Mesenchymal stem cell (in vitro differentiated cells and primary cell): ENCODE data around the gene GAA.

ENCODE experiments used
- DNase-seq: peaks from one replicate; pipeline ENCODE4 v3.0.0-alpha.2; 2013
- H2AFZ ChIP-seq: one replicate; pipeline ENCODE4 v1.6.1; 2013; ENCODE audit warnings: low read depth, mild to moderate bottlenecking, control low read depth, inconsistent platforms, low read length, moderate library complexity
- H2AK5ac ChIP-seq: 2 replicates; pipeline ENCODE4 v1.6.1; 2013; ENCODE audit warnings: low read length, moderate library complexity, mild to moderate bottlenecking, inconsistent platforms; ENCODE audit not compliant: severe bottlenecking
- H2BK120ac ChIP-seq: one replicate; pipeline ENCODE4 v1.6.1; 2013; ENCODE audit warnings: low read depth, mild to moderate bottlenecking, inconsistent platforms, low read length, moderate library complexity
- H2BK12ac ChIP-seq, 2 experiments: one replicate each; pipeline ENCODE4 v1.6.1; 2013; ENCODE audit warnings: inconsistent platforms in 2 of 2, low read length in 2 of 2, mild to moderate bottlenecking in 2 of 2, moderate library complexity in 2 of 2, control low read depth in 1 of 2
- H2BK15ac ChIP-seq: one replicate; pipeline ENCODE4 v1.6.1; 2013; ENCODE audit warnings: mild to moderate bottlenecking, low read depth, inconsistent platforms; ENCODE audit not compliant: poor library complexity, severe bottlenecking
- H2BK5ac ChIP-seq: 2 replicates; pipeline ENCODE4 v1.6.1; 2013; ENCODE audit warnings: low read depth, mild to moderate bottlenecking, low read length, control low read depth, inconsistent platforms; ENCODE audit not compliant: poor library complexity, severe bottlenecking
- H3K14ac ChIP-seq, 2 experiments: one replicate each; pipeline ENCODE4 v1.6.1; 2013; ENCODE audit warnings: inconsistent platforms in 2 of 2, low read length in 2 of 2, control low read depth in 1 of 2, mild to moderate bottlenecking in 1 of 2, moderate library complexity in 1 of 2
- H3K18ac ChIP-seq, 2 experiments: one replicate each; pipeline ENCODE4 v1.6.1; 2013; ENCODE audit warnings: inconsistent platforms in 2 of 2, low read length in 2 of 2, control low read depth in 1 of 2, low read depth in 1 of 2, mild to moderate bottlenecking in 1 of 2
- H3K23ac ChIP-seq, 2 experiments: one replicate each; pipeline ENCODE4 v1.6.1; 2013; ENCODE audit warnings: inconsistent platforms in 2 of 2, low read length in 2 of 2, mild to moderate bottlenecking in 2 of 2, moderate library complexity in 2 of 2, control low read depth in 1 of 2
- H3K27ac ChIP-seq: 2 replicates; pipeline ENCODE4 v1.5.1; 2013; ENCODE audit warnings: mild to moderate bottlenecking, moderate library complexity, low read length, control low read depth, inconsistent platforms; ENCODE audit not compliant: poor library complexity, severe bottlenecking
- H3K27me3 ChIP-seq, 2 experiments: 2 replicates each; pipeline versions ENCODE4 v1.6.1 to v1.7.0; 2013; ENCODE audit warnings: low read length in 2 of 2, mild to moderate bottlenecking in 2 of 2, moderate library complexity in 2 of 2, control low read depth in 1 of 2, inconsistent platforms in 1 of 2; ENCODE audit not compliant: control insufficient read depth in 1 of 2, insufficient read depth in 1 of 2
- H3K36me3 ChIP-seq, 2 experiments: 2 replicates each; pipeline versions ENCODE4 v1.6.1 to v1.7.0; 2013; ENCODE audit warnings: low read length in 2 of 2, control low read depth in 1 of 2, inconsistent platforms in 1 of 2, low read depth in 1 of 2, mild to moderate bottlenecking in 1 of 2; ENCODE audit not compliant: insufficient read depth in 2 of 2, control insufficient read depth in 1 of 2
- H3K4ac ChIP-seq, 2 experiments: one replicate each; pipeline ENCODE4 v1.6.1; 2013; ENCODE audit warnings: inconsistent platforms in 2 of 2, low read length in 2 of 2, mild to moderate bottlenecking in 2 of 2, moderate library complexity in 2 of 2, control low read depth in 1 of 2, low read depth in 1 of 2
- H3K4me1 ChIP-seq: 2 replicates; pipeline ENCODE4 v1.6.1; 2013; ENCODE audit warnings: low read depth, low read length, control low read depth; ENCODE audit not compliant: control insufficient read depth, insufficient read depth
- H3K4me2 ChIP-seq: 2 replicates; pipeline ENCODE4 v1.6.1; 2013; ENCODE audit warnings: low read length, mild to moderate bottlenecking, inconsistent platforms; ENCODE audit not compliant: poor library complexity, severe bottlenecking
- H3K4me3 ChIP-seq, 2 experiments: 2 replicates each; pipeline versions ENCODE4 v1.5.1 to v1.7.0; 2013; ENCODE audit warnings: low read length in 2 of 2, mild to moderate bottlenecking in 2 of 2, control low read depth in 1 of 2, low read depth in 1 of 2; ENCODE audit not compliant: insufficient read depth in 1 of 2
- H3K79me1 ChIP-seq: replicated peaks from 2 replicates; pipeline ENCODE4 v1.6.1; 2013; ENCODE audit warnings: mild to moderate bottlenecking, control low read depth, low read length, inconsistent platforms; ENCODE audit not compliant: poor library complexity, severe bottlenecking
- H3K9ac ChIP-seq: 2 replicates; pipeline ENCODE4 v1.7.0; 2013; ENCODE audit warnings: mild to moderate bottlenecking, low read length, moderate library complexity
- H3K9me3 ChIP-seq: 2 replicates; pipeline ENCODE4 v1.7.0; 2013; ENCODE audit warnings: mild to moderate bottlenecking, low read length; ENCODE audit not compliant: control insufficient read depth
- H4K8ac ChIP-seq: one replicate; pipeline ENCODE4 v1.6.1; 2013; ENCODE audit warnings: inconsistent platforms, mild to moderate bottlenecking, low read length, moderate library complexity
- H4K91ac ChIP-seq: one replicate; pipeline ENCODE4 v1.6.1; 2013; ENCODE audit warnings: mild to moderate bottlenecking, low read length, inconsistent platforms
- WGBS: methylation state at CpG from one replicate; pipeline ENCODE4 v1.1.7; 2013; ENCODE audit warnings: mixed read lengths; 5-methylcytosine and 5-hydroxymethylcytosine counted together

GAA gene

GRCh38 chr17:80133626-80133970, 32.2 kb downstream of the GAA start:
- Histone ChIP-seq H3K4me2 (no peak overlapping the region), H2BK15ac (no peak overlapping the region), H3K9me3 (no peaks in the 10 kb centered on the region), H3K79me1 (peaks cover 3% of the 10 kb centered on the region), H2AFZ (no peak overlapping the region), H4K8ac (no peak overlapping the region), H2BK120ac (no peak overlapping the region), H3K14ac (no peak overlapping the region), H3K27ac (no peak overlapping the region), H3K23ac (no peak overlapping the region), H4K91ac (no peak overlapping the region), H2BK12ac (no peak overlapping the region), H3K4me1 (no peaks in the 10 kb centered on the region), H2AK5ac (no peak overlapping the region), H3K4ac (no peak overlapping the region), H3K4me3 (no peak overlapping the region), H2BK5ac (no peak overlapping the region), H3K36me3 (peaks cover 46 to 66% of the 10 kb centered on the region in 2 experiments), H3K18ac (no peak overlapping the region), H3K9ac (no peak overlapping the region), H3K27me3 (no peaks in the 10 kb centered on the region)
- WGBS = 96% methylated on average over 6 of the region's 6 CpGs
- no peak for DNase-seq

DNA sequence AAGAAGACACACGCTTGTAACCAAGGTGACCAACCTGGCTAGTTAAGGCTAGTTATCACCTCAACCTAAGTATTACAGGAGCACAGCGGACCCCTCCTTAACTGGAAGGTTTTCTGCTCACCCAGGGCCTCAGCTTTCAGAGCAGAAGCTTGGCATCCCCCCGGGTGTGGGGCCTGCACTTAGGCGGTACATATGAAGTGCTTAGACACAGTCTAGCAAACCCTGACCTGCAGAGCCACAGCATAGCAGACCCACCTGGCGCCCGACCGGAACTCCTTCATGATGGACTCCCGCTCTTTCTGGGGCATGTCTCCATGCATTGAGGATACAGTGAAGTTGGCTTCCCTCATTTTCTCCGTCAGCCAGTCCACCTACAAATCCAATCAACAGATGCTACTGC, 35.8 kb downstream of the GAA start:
- Histone ChIP-seq H3K9me3 (no peaks in the 10 kb centered on the region), H2BK5ac (no peak overlapping the region), H3K4me1 (no peaks in the 10 kb centered on the region), H2AFZ (no peak overlapping the region), H3K36me3 (peaks cover 65 to 96% of the 10 kb centered on the region in 2 experiments), H2AK5ac (no peak overlapping the region), H2BK120ac (no peak overlapping the region), H3K4me3 (no peak overlapping the region), H4K91ac (no peak overlapping the region), H3K79me1 (peaks cover 15% of the 10 kb centered on the region), H3K27ac (no peak overlapping the region), H3K4ac (no peak overlapping the region), H3K9ac (no peak overlapping the region), H2BK15ac (no peak overlapping the region), H2BK12ac (no peak overlapping the region), H3K23ac (no peak overlapping the region), H3K4me2 (no peak overlapping the region), H3K27me3 (no peaks in the 10 kb centered on the region), H3K14ac (no peak overlapping the region), H4K8ac (no peak overlapping the region), H3K18ac (no peak overlapping the region)
- WGBS = 98% methylated on average over 9 of the region's 9 CpGs
- no peak for DNase-seq

GRCh38 chr17:80138856-80139426, 37.6 kb downstream of the GAA start:
- 98% methylated on average over 16 of the region's 18 CpGs for WGBS
- H2BK12ac ChIP-seq = no peak overlapping the region
- no peak overlapping the region for H2AK5ac ChIP-seq

GRCh38 chr17:80141463-80142165, 40.2 kb downstream of the GAA start:
- no peak overlapping the region for H2AK5ac ChIP-seq
- no peak overlapping the region for H3K23ac ChIP-seq
- H3K4me3 ChIP-seq = no peak overlapping the region
- H3K4me1 ChIP-seq = peaks cover 12% of the 10 kb centered on the region
- H3K18ac ChIP-seq = no peak overlapping the region
- WGBS = 98% methylated on average over 5 of the region's 7 CpGs
- no peak overlapping the region for H3K4me2 ChIP-seq
- DNase-seq = no peak
- H3K36me3 ChIP-seq = peaks cover 57 to 76% of the 10 kb centered on the region in 2 experiments
- H4K8ac ChIP-seq = no peak overlapping the region
- no peak overlapping the region for H2BK5ac ChIP-seq
- no peak overlapping the region for H3K14ac ChIP-seq
- no peak overlapping the region for H2BK12ac ChIP-seq
- H3K4ac ChIP-seq = no peak overlapping the region
- no peak overlapping the region for H3K27ac ChIP-seq
- peak overlapping the region; percentile 32 for H3K9ac ChIP-seq
- no peak overlapping the region for H2BK120ac ChIP-seq
- H3K9me3 ChIP-seq = no peaks in the 10 kb centered on the region
- H4K91ac ChIP-seq = no peak overlapping the region
- H2BK15ac ChIP-seq = no peak overlapping the region
- H3K27me3 ChIP-seq = no peaks in the 10 kb centered on the region
- H3K79me1 ChIP-seq = peaks cover 29% of the 10 kb centered on the region
- H2AFZ ChIP-seq = no peak overlapping the region

More at GRCh38 chr17:80138856-80139426, 37.6 kb downstream of the GAA start:
- H3K23ac ChIP-seq = no peak overlapping the region
- no peak overlapping the region for H4K91ac ChIP-seq
- no peak overlapping the region for H3K14ac ChIP-seq
- H2BK120ac ChIP-seq = no peak overlapping the region
- H3K36me3 ChIP-seq = peaks cover 70 to 98% of the 10 kb centered on the region in 2 experiments
- H3K9me3 ChIP-seq = no peaks in the 10 kb centered on the region
- no peak overlapping the region for H3K9ac ChIP-seq
- H3K79me1 ChIP-seq = peaks cover 26% of the 10 kb centered on the region
- no peak overlapping the region for H3K18ac ChIP-seq
- peaks cover under 1% of the 10 kb centered on the region for H3K4me1 ChIP-seq
- H4K8ac ChIP-seq = no peak overlapping the region
- H3K27ac ChIP-seq = no peak overlapping the region
- H2AFZ ChIP-seq = no peak overlapping the region
- no peaks in the 10 kb centered on the region for H3K27me3 ChIP-seq
- no peak for DNase-seq
- no peak overlapping the region for H2BK5ac ChIP-seq
- no peak overlapping the region for H2BK15ac ChIP-seq
- no peak overlapping the region for H3K4ac ChIP-seq
- H3K4me2 ChIP-seq = no peak overlapping the region
- H3K4me3 ChIP-seq = no peak overlapping the region
